HepG2 (cell line): ENCODE data around the gene C9orf40. TPM values are rescaled to one million over a fixed set of nuclear protein-coding genes. Genes with fewer than 3 reads are reported as not detected.

Source experiments
- ATAC-seq: fragments of 200-7000 bp; cut with Tn5 transposase; 3 replicates; pipeline ENCODE4 v1.9.1; 2020; ENCODE audit warnings: mild to moderate bottlenecking, moderate library complexity
- BruUV-seq: library from RNA; stranded (reverse); fragments of 400-500 nt; replicated peaks from 2 replicates; lab custom pipeline; 2021; lab: Mats Ljungman, UMichigan
- CTCF ChIA-PET: fragments of 300-600 bp; formaldehyde crosslinking; extraction: SDS; loops from one replicate; lab custom pipeline; 2021; ENCODE audit warnings: low total read pairs, inconsistent platforms, low intra/inter-chr PET ratio; lab: Yijun Ruan, JAX
- POLR2A ChIA-PET: fragments of 350-600 bp; sonication (Branson Sonifier 250); formaldehyde crosslinking; loops from one replicate; lab custom pipeline; 2020; ENCODE audit warnings: antibody characterized with exemption, inconsistent platforms; lab: Yijun Ruan, JAX
- DNase-seq: peaks from one replicate; pipeline ENCODE4 v3.0.0-alpha.2; 2015; ENCODE audit warnings: low spot score
- FAIRE-seq: peaks from 3 replicates; lab custom pipeline; 2011; peaks lifted over from hg19 to GRCh38; lab: Jason Lieb, UNC
- H2AFZ ChIP-seq: one replicate; pipeline ENCODE4 v1.6.1; 2011; ENCODE audit warnings: low read length, inconsistent platforms
- H3K27ac ChIP-seq: fragments of 300-600 bp; 3 replicates; pipeline ENCODE4 v1.8.0; 2011; ENCODE audit warnings: mixed run types, mild to moderate bottlenecking, mixed read lengths, low read length, inconsistent platforms; ENCODE audit not compliant: insufficient read depth; ENCODE audit errors: extremely low read length
- H3K27me3 ChIP-seq, 2 experiments: fragments of 200-600 bp in 1 of 2; 2 replicates in 1 of 2; 3 replicates in 1 of 2; pipeline versions ENCODE4 v1.6.0 to v1.8.0; 2011; ENCODE audit warnings: low read length in 2 of 2, mild to moderate bottlenecking in 2 of 2, moderate library complexity in 2 of 2, inconsistent platforms in 1 of 2; ENCODE audit not compliant: insufficient read depth in 2 of 2, control insufficient read depth in 1 of 2
- H3K36me3 ChIP-seq, 2 experiments: fragments of 200-600 bp in 1 of 2; replicated peaks in 1 of 2; 2 replicates in 1 of 2; 3 replicates in 1 of 2; pipeline versions ENCODE4 v1.5.1 to v1.8.0; 2011; ENCODE audit warnings: low read length in 2 of 2, inconsistent platforms in 1 of 2; ENCODE audit not compliant: insufficient read depth in 2 of 2, control insufficient read depth in 1 of 2
- H3K4me1 ChIP-seq: 2 replicates; pipeline ENCODE4 v1.5.1; 2012; ENCODE audit warnings: low read length, inconsistent platforms; ENCODE audit not compliant: insufficient read depth
- H3K4me2 ChIP-seq: 2 replicates; pipeline ENCODE4 v1.6.0; 2011; ENCODE audit warnings: low read depth, low read length, inconsistent platforms
- H3K4me3 ChIP-seq, 3 experiments: fragments of 200-600 bp in 1 of 3; sonication (generic), shearing (Covaris generic) in 1 of 3; replicated peaks in 1 of 3; 2 replicates each; pipeline ENCODE4 v1.5.1; 2011 to 2016; ENCODE audit warnings: low read length in 3 of 3, inconsistent platforms in 2 of 3, low read depth in 2 of 3, mild to moderate bottlenecking in 2 of 3, control low read depth in 1 of 3, mixed read lengths in 1 of 3; ENCODE audit not compliant: insufficient read depth in 1 of 3
- H3K79me2 ChIP-seq: one replicate; pipeline ENCODE4 v1.6.1; 2011; ENCODE audit warnings: low read length, inconsistent platforms; ENCODE audit not compliant: insufficient read depth
- H3K9ac ChIP-seq: 2 replicates; pipeline ENCODE4 v1.6.0; 2011; ENCODE audit warnings: mild to moderate bottlenecking, low read depth, low read length, inconsistent platforms; ENCODE audit not compliant: insufficient read depth
- H3K9me3 ChIP-seq: 2 replicates; pipeline ENCODE4 v1.5.1; 2012; ENCODE audit warnings: mild to moderate bottlenecking, low read length
- H4K20me1 ChIP-seq: 2 replicates; pipeline ENCODE4 v1.6.0; 2011; ENCODE audit warnings: inconsistent platforms, mild to moderate bottlenecking, low read length, moderate library complexity; ENCODE audit not compliant: insufficient read depth
- CCDC6 ChIP-seq: sonication (generic); formaldehyde crosslinking; IDR thresholded peaks from 2 replicates; pipeline ENCODE4 v1.8.1; 2022; ENCODE audit warnings: mild to moderate bottlenecking, missing genetic modification reagents, moderate library complexity
- CHD4 ChIP-seq: fragments of 200-600 bp; sonication (generic); IDR thresholded peaks from 2 replicates; pipeline ENCODE4 v1.7.0; 2017; ENCODE audit warnings: mild to moderate bottlenecking, low read length, borderline replicate concordance
- EHMT2 ChIP-seq: fragments of 200-600 bp; sonication (generic); IDR thresholded peaks from 2 replicates; pipeline ENCODE4 v1.7.0; 2017; ENCODE audit warnings: antibody characterized with exemption, low read depth, low read length, borderline replicate concordance
- FOSL2 ChIP-seq: sonication (generic); formaldehyde crosslinking; IDR thresholded peaks from 2 replicates; pipeline ENCODE4 v1.4.0; 2020; ENCODE audit warnings: missing genetic modification reagents
- GTF3A ChIP-seq: sonication (generic); formaldehyde crosslinking; conservative IDR thresholded peaks from 2 replicates; pipeline ENCODE4 v1.4.0; 2020; ENCODE audit warnings: mild to moderate bottlenecking, missing genetic modification reagents
- HIVEP1 ChIP-seq: sonication (generic); formaldehyde crosslinking; IDR thresholded peaks from 2 replicates; pipeline ENCODE4 v1.4.0; 2020; ENCODE audit warnings: mild to moderate bottlenecking, missing genetic modification reagents
- MAF1 ChIP-seq: sonication (generic); formaldehyde crosslinking; IDR thresholded peaks from 2 replicates; pipeline ENCODE4 v1.5.0; 2020; ENCODE audit warnings: missing genetic modification reagents, borderline replicate concordance
- MEF2D ChIP-seq: sonication (generic); formaldehyde crosslinking; IDR thresholded peaks from 2 replicates; pipeline ENCODE4 v1.5.1; 2020; ENCODE audit warnings: mild to moderate bottlenecking, missing genetic modification reagents
- MTA1 ChIP-seq: sonication (generic); formaldehyde crosslinking; IDR thresholded peaks from 2 replicates; pipeline ENCODE4 v1.4.0; 2020; ENCODE audit warnings: missing genetic modification reagents, mild to moderate bottlenecking, borderline replicate concordance
- MTF2 ChIP-seq: sonication (generic); formaldehyde crosslinking; IDR thresholded peaks from 2 replicates; pipeline ENCODE4 v1.5.0; 2020; ENCODE audit warnings: missing genetic modification reagents, borderline replicate concordance
- NRL ChIP-seq: sonication (generic); formaldehyde crosslinking; IDR thresholded peaks from 2 replicates; pipeline ENCODE4 v1.5.0; 2020; ENCODE audit warnings: missing genetic modification reagents, mild to moderate bottlenecking, moderate library complexity, borderline replicate concordance
- PAF1 ChIP-seq: IDR thresholded peaks from 2 replicates; pipeline ENCODE4 v1.6.1; 2016; ENCODE audit warnings: missing genetic modification reagents, missing compliant biosample characterization
- PHF21A ChIP-seq: sonication (generic); formaldehyde crosslinking; IDR thresholded peaks from 2 replicates; pipeline ENCODE4 v1.5.0; 2020; ENCODE audit warnings: mild to moderate bottlenecking, missing genetic modification reagents
- POLR2A ChIP-seq, 2 experiments: IDR thresholded peaks; 2 replicates each; pipeline ENCODE4 v1.6.1; 2011; ENCODE audit warnings: low read depth in 2 of 2, low read length in 2 of 2, mild to moderate bottlenecking in 1 of 2, moderate library complexity in 1 of 2; ENCODE audit not compliant: insufficient read depth in 1 of 2
- RBM39 ChIP-seq: fragments of 200-400 bp; formaldehyde crosslinking; IDR thresholded peaks from one replicate; pipeline ENCODE4 v1.6.1; 2018; ENCODE audit warnings: antibody characterized with exemption, mild to moderate bottlenecking, low read depth, low read length; ENCODE audit not compliant: poor library complexity, severe bottlenecking
- THAP7 ChIP-seq: sonication (generic); formaldehyde crosslinking; IDR thresholded peaks from 2 replicates; pipeline ENCODE4 v1.8.1; 2023; ENCODE audit warnings: mild to moderate bottlenecking, missing genetic modification reagents
- ZNF138 ChIP-seq: sonication (generic); formaldehyde crosslinking; IDR thresholded peaks from 2 replicates; pipeline ENCODE4 v1.5.0; 2020; ENCODE audit warnings: mild to moderate bottlenecking, low read depth, missing genetic modification reagents
- ZNF317 ChIP-seq: sonication (generic); formaldehyde crosslinking; IDR thresholded peaks from 2 replicates; pipeline ENCODE4 v1.5.0; 2020; ENCODE audit warnings: mild to moderate bottlenecking, missing genetic modification reagents
- ZUFSP ChIP-seq: sonication (generic); formaldehyde crosslinking; IDR thresholded peaks from 2 replicates; pipeline ENCODE4 v1.9.0; 2021; ENCODE audit warnings: missing genetic modification reagents, mild to moderate bottlenecking, borderline replicate concordance
- WGBS: methylation state at CpG from one replicate; pipeline ENCODE4 v1.1.6; 2017; ENCODE audit warnings: low lambda C conversion rate; 5-methylcytosine and 5-hydroxymethylcytosine counted together
- in situ Hi-C: cut with HindIII; loops from 2 replicates; pipeline ENCODE4 v1.10.0; 2017; ENCODE audit warnings: low pct_unique_long_range_greater_than_20kb; ENCODE audit not compliant: extremely low pct_ligation_motif_present
- intact Hi-C: fragments of 100-400 bp; cut with micrococcal nuclease; formaldehyde crosslinking; loops from one replicate; pipeline ENCODE4 v1.10.0; 2022; ENCODE audit not compliant: unreplicated experiment
- polyA plus RNA-seq, 8 experiments: library from polyadenylated mRNA; depleted of rRNA in 3 of 8; stranded (reverse) in 7 of 8; unstranded in 1 of 8; fragments of >200 nt; fragmentation: Illumina TruSeq in 4 of 8; extraction: Trizol in 4 of 8; gene quantifications; 2 replicates each; pipeline versions ENCODE4 v1.2.1 to v1.2.3, GENCODE V29; 2011 to 2016; ENCODE audit warnings: low read depth in 4 of 8, missing spikeins in 1 of 8, mixed read lengths in 1 of 8; ENCODE audit not compliant: insufficient read depth in 1 of 8
- total RNA-seq, 5 experiments: library from RNA; depleted of rRNA; stranded (reverse); fragments of >200 nt; fragmentation: Illumina TruSeq; extraction: Trizol; gene quantifications; 2 replicates each; pipeline ENCODE4 v1.2.3, GENCODE V29; 2016; ENCODE audit warnings: low read depth in 1 of 5
- TF ChIP-seq, protein P1 (sequence below): IDR thresholded peaks from 2 replicates; pipeline ENCODE4 v1.6.1; 2016; ENCODE audit warnings: missing compliant biosample characterization, missing genetic modification reagents, borderline replicate concordance

The C9orf40 gene
- total and polyA plus RNA-seq, 2 of the 13 experiments (the other 11 are each of a cell fraction or from before 2014, with no cell fraction given), result 3.0 to 13.5 TPM

- TF ChIP-seq ZNF317 (peak; percentile 49; the same call in 1 of the 2 replicates), RBM39 (peak; percentile 1), MAF1 (peak; percentile 11; the same call in 1 of the 2 replicates), POLR2A (IDR thresholded peaks at IDR 0.05; ENCODE audit: insufficient read depth in 1 of 2, low read depth in 2 of 2, low read length in 2 of 2) (0 out of 4 replicates have a peak, but pooled peaks of 1 of the 2 experiments have one; percentile 1), ZNF138 (CRISPR knock-in tag) (0 out of 2 replicates have a peak, but pooled peaks have one; percentile 16), MTA1 (peak; percentile 21; the same call in 1 of the 2 replicates), GTF3A (no peak), NRL (CRISPR knock-in tag) (no peak)
- TF ChIP-seq, protein P1, sequence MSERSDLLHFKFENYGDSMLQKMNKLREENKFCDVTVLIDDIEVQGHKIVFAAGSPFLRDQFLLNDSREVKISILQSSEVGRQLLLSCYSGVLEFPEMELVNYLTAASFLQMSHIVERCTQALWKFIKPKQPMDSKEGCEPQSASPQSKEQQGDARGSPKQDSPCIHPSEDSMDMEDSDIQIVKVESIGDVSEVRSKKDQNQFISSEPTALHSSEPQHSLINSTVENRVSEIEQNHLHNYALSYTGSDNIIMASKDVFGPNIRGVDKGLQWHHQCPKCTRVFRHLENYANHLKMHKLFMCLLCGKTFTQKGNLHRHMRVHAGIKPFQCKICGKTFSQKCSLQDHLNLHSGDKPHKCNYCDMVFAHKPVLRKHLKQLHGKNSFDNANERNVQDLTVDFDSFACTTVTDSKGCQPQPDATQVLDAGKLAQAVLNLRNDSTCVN, result peak; percentile 59; the same call in 1 of the 2 replicates
These were observed 974 bp downstream of the C9orf40 start (continued) for GRCh38 chr9:74951725-74952151.

DNA sequence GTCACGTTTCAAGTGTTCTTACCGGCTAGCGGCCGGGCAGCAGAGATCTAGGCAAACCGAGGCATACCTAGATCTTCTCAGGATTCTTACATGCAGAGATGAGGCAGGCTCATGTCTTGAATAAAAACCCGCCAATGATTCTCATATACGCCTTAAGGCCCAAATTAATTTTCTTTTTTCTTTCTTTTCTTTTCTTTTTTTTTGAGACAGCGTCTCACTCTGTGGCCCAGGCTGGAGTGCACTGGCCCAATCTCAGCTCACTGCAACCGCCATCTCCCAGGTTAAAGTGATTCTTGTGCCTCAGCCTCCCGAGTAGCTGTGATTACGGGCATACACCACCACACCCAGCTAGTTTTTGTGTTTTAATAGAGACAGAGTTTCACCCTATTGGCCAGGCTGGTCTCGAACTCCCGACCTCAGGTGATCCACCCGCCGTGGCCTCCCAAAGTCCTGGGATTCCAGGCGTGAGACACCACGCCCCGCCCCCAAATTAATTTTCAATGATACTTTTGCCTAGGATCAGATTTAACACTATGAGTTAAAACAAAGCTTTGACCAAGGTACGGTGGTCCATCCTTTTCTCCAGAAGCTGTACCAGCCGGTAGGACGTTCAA lies 1.5 kb downstream of the C9orf40 start:
- Histone ChIP-seq H3K4me1 (peaks cover 43% of the 10 kb centered on the region), H3K9me3 (no peaks in the 10 kb centered on the region), H3K9ac (peak overlapping the region; percentile 98), H4K20me1 (no peaks in the 10 kb centered on the region), H3K4me2 (peak overlapping the region; percentile 84), H3K79me2 (peaks cover 6% of the 10 kb centered on the region), H3K27ac (peak overlapping the region; percentile 99), H3K36me3 (no peaks in the 10 kb centered on the region), H3K4me3 (peak overlapping the region; percentile 89 to 97 (median 89)), H3K27me3 (no peaks in the 10 kb centered on the region; a peak in 1 of 5 replicates), H2AFZ (no peak overlapping the region)
- no peak for DNase-seq
- in situ Hi-C loops, result loop anchor here (5.0 kb wide), 2 partner anchors 51 to 136 kb away; partner anchors contain the start of genes NMRK1 and OSTF1
- CTCF ChIA-PET, result no interaction called here
- no peak for ATAC-seq
- POLR2A ChIA-PET, result interaction anchor here (1.0 to 2.4 kb wide), 4 partner anchors 10 to 136 kb away, joined by 4 to 21 read pairs (median 14); partner anchors contain the start of genes CARNMT1 and NMRK1
- BruUV-seq, result TSS peak; percentile 69
- WGBS, result 52% methylated on average over 21 of the region's 21 CpGs
- intact Hi-C loops, result loop anchor here (5.0 kb wide), 2 partner anchors 76 to 136 kb away; partner anchors contain the start of genes CARNMT1, NMRK1 and OSTF1
- no peak for FAIRE-seq
- TF ChIP-seq CCDC6 (CRISPR knock-in tag), result 0 out of 2 replicates have a peak, but pooled peaks have one; percentile 9
- TF ChIP-seq MTF2 (CRISPR knock-in tag), result no peak
- 0 out of 2 replicates have a peak, but pooled peaks have one; percentile 17 for TF ChIP-seq MEF2D (CRISPR knock-in tag)
- TF ChIP-seq CHD4, result 0 out of 2 replicates have a peak, but pooled peaks have one; percentile 42
- 0 out of 2 replicates have a peak, but pooled peaks have one; percentile 47 for TF ChIP-seq THAP7 (CRISPR knock-in tag)
- TF ChIP-seq FOSL2, result 0 out of 2 replicates have a peak, but pooled peaks have one; percentile 0
- no peak for TF ChIP-seq HIVEP1 (CRISPR knock-in tag)
- TF ChIP-seq PAF1 (CRISPR knock-in tag), result no peak
- TF ChIP-seq PHF21A (CRISPR knock-in tag), result peak; percentile 44; the same call in 1 of the 2 replicates
- TF ChIP-seq ZUFSP (CRISPR knock-in tag), result no peak
- 0 out of 2 replicates have a peak, but pooled peaks have one; percentile 33 for TF ChIP-seq EHMT2
